DMS 273 treated with DMSO at 0.1 percent for 48 hours (cell line): ENCODE data around the gene B4GALT1.
"Not testable (repeated sequence)": the region's sequence is repeated elsewhere in the genome, so short reads cannot be mapped to it uniquely, and the experiment has no call there.

ENCODE experiments used
- DNase-seq: peaks from one replicate; lab custom pipeline; 2025; lab: John Stamatoyannopoulos, UW

B4GALT1 gene

DNA sequence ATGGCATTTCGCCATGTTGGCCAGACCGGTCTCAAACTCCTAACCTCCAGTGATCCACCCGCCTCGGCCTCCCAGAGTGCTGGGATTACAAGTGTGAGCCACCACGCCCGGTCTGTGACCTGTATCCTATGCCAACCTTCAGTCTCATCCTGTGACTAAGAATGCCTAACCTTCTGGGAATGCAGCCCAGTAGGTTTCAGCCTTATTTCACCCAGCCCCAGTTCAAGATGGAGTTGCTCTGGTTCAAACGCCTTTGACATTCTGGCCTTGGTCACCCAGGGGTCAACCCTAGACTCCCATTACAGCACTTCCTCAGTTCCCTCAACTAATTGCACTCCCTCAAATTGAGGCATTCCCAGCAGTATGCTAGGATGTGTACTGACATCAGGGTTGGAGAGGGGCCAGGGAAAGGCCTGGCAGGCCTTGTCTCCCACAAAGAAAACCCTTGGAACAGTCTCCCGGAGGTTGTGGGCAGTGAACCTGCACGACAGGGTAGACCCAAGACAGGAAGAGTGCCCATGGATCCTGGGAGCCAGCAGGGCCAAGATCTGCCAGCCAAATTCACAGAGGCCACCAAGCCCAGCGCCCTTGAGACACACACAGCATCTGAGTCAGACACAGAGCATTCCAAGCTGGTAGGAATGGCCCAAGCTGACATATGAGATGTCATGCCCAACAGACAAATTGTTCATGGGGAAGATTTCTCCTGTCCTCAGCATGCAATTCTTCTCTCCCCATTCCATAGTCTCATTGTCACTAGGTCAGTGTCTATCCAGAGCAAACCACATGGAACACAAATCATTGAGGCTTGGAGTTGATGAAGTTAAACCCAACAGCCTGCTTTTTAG, 65.8 kb downstream of the B4GALT1 start:
- no peak for DNase-seq

DNA sequence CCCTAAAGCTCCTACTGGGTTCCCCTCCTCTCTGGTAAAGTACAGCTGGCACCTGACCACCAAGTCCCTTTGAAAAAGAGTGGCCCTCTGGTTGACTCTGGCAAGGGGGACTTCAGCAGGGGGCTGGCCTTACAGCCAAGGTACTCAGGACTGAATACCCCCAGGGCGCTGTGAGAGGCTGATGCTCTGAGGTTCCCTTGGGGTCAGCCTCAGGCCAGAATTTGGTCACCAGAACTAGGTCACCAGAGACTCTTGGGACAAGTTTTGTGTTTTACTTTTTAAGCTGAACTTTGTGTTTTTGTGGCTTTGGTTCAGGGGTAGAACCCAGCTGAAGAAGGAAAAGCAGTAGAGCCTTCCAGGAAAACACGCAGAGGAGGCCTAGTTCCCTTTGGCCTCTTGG, 67.4 kb downstream of the B4GALT1 start:
- DNase-seq, result no peak

DNA sequence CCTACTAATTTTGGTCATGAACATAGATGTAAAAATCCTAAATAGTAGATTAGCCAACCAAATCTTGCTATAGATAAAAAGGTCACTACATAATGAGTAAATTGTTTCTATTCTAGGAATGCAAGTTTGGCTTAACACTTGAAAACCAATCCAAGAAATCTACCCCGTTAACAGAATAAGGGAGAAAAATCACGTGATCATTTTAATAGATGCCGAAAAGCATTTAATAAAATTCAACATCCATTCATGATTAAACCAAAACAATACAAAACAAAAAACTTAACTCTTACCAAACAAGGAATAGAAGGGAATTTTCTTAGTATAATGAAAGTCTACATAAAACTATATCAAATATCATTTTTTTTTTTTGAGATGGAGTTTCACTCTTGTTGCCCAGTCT, 69.9 kb downstream of the B4GALT1 start:
- no peak for DNase-seq

DNA sequence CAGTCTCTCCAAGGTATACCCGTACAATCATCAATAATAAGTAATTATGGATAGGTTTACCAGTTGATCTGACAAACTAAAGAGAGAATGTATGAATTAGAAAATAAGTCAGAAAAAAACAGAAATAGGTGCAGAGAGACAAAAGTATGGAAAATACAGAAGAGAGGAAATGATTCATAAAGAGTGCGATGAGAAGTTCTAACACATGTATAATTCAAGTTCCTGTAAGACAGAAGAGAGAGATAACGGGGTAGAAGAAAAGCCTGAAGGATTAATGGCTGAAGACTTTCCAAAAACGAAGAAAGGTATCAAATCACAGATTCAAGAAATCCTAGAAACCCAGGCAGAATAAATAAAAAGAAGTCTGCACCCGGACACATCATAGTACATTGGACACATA, 74.5 kb downstream of the B4GALT1 start:
- no peak for DNase-seq

DNA sequence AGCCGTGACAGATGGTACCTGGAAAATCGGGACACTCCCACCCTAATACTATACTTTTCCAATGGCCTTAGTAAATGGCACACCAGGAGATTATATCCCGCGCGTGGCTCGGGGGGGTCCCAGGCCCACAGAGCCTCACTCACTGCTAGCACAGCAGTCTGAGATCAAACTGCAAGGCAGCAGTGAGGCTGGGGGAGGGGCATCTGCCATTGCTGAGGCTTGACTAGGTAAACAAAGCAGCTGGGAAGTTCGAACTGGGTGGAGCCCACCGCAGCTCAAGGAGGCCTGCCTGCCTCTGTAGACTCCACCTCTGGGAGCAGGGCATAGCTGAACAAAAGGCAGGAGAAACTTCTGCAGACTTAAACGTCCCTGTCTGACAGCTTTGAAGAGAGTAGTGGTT, 81.5 kb downstream of the B4GALT1 start:
- DNase-seq, result not testable (repeated sequence)

DNA sequence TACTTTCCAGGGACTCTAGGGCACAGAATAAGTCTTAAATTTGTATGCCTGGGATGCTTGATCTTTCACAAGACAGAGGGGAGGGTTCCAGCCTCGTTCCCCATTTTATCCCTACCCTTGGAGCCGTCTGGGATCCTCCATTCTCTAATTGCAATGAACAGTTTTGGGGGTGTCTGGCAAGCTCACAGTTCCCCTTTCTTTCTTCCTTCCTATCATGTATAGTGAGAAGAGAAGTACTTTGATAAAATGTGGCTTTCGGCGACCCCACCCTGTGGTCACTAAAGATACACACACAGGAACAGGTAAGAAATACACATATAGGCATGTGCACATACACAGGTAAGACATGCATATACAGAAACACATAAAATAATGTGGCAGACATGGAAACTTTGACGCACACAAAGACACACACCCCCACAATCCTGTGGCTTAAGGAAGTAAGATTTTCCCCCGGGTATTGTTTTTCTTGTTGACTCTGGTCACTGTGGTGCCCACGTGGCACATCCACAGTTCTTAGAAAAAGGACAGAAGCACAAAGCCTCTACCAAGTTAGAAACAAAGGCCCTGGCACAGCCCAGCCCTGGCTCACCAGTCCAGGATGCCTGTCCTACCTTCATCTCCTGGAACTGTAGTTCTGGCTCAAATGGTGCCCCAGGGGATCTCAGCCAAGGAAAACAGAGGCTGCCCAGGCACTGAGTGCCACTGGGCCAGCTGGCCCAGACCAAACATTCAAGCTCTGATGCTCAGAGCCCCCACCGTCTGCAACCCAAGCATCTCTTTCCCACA, 84.4 kb downstream of the B4GALT1 start:
- DNase-seq, result no peak

DNA sequence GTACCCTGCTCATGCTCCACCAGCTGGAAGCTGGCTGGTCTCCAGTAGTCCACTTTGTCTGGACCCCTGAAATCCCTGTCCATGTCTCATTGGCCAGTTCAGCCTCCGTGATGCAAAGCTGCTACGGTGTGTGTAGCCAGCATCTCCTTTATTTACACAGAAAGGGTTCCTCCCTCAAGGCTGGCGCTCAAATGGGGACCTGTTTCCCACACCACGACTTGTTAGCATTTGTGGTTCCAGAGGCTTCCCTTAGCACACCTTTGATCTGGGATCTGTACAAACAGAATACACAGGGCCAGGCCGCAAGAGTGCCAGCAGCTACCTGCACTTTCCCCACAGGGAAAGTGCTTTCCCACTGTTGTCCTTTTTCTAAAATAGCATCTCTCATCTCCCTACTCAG, 85.0 kb downstream of the B4GALT1 start:
- no peak for DNase-seq

DNA sequence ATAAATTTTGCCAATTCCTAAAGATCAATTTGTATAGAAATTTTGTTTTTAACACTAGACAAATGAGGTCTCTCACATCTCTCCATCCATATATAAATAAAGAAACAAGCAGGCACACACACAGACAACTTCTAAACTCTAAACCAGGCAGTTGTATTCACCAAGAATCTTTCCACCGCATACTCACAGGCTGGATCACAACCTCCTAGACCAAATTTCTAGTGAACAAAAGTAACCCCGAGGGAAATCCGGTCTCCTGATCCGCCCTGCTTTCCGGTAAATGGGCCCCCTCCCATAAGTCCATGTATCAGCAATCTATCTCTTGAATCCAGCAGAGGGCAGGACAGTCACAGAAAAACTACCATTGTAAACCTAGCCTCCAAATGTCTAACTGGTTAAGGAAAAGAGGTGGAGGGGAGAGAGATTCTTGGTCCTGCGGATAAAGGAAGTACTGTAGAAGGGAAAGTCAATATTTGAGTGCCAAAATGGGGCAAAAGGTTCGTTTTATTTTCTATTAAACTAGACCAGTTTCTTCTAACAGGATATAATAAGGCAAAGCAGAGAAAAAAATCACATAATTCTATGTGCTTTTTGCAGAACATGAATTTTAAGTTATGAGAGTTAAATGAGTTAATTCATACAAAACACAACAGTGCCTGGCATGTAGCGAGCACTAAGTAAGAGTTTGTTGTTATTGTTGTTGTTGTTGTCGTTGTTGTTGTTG, 85.8 kb downstream of the B4GALT1 start:
- DNase-seq, result peak; percentile 91

DNA sequence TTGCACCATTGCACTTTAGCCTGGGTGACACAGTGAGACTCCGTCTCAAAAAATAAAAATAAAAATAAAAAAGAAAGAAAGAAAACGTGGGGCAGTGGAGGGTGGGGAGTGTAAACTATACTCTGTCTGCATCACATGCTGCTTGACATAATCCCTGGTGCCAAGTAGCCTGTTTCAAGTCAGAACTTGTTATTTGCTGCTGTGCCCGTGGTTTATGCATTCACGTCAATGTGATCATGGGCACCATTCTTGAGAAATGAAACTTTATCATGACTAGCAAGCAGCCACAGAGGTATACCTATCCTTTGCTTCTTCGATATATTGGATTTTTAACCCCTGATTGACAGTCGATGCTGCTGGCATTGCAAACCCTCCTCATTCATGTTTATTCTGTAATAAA, 86.6 kb downstream of the B4GALT1 start:
- DNase-seq, result no peak

DNA sequence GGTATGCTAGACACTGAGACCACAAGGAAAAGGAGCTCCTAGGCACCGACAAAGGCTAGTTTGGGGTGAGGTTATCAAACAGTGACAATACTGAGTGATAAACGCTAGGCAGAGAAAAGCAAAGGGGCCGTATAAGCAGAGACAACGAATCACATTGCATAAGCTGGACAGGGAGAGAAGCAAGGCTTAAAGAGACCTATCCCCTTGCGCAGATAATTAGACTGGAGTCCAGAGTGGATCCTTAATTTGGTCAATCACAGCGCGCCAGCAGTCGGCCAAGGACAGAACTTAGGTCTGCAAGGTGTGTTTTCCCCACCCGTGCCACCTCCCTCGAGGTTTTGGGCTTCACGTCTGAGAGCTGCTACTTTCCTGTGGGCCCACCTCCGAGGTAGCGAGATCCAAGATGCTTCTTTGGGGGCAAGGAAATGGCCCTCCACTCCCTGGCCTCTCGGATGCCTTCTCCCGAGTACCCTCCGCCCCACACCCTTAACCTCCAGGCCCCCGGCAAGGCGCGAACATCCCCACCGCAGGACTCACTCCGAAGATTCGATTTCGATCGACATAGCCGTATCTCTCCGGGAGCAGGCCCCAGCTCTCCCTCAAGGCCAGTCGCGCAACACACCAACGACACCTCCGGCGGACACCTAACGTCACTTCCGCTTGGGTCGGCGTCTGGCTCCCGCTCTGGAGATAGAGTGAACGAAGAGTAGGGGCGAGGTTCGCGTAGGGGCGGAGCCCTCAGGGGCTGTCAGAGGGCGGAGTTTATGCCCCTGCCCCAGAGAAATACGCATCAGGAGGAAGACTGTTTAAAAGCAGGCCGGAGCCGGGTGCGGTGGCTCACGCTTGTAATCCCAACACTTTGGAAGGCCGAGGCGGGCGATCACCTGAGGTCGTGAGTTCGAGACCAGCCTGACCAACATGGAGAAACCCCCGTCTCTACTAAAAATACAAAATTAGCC, 90.8 kb downstream of the B4GALT1 start, which contains the start of gene SMU1:
Gene SMU1, minus strand, starts transcription at position 629 of the 959 bp plus-strand sequence. Its CDS starts 66 bp downstream, at position 563.
- peak; percentile 96 for DNase-seq

DNA sequence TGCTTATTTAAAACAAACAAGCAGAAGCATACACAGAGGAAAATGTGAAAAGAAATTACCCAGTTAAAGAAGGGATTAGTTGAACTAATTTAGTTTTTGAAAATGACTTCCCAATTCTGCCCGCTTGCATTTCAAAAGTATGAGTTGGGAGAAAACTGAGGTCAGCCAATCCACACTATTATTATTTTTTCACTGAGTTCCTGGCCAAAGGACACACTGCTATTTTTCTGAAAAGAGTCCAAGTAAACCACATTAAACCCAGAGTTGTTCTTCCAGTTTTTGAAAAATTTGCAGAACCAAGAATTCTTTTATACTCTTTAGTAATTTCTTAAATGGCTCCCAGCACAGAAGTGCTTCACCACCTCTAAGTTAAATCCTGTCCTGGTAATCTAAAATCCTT, 98.1 kb downstream of the B4GALT1 start:
- DNase-seq, result no peak

DNA sequence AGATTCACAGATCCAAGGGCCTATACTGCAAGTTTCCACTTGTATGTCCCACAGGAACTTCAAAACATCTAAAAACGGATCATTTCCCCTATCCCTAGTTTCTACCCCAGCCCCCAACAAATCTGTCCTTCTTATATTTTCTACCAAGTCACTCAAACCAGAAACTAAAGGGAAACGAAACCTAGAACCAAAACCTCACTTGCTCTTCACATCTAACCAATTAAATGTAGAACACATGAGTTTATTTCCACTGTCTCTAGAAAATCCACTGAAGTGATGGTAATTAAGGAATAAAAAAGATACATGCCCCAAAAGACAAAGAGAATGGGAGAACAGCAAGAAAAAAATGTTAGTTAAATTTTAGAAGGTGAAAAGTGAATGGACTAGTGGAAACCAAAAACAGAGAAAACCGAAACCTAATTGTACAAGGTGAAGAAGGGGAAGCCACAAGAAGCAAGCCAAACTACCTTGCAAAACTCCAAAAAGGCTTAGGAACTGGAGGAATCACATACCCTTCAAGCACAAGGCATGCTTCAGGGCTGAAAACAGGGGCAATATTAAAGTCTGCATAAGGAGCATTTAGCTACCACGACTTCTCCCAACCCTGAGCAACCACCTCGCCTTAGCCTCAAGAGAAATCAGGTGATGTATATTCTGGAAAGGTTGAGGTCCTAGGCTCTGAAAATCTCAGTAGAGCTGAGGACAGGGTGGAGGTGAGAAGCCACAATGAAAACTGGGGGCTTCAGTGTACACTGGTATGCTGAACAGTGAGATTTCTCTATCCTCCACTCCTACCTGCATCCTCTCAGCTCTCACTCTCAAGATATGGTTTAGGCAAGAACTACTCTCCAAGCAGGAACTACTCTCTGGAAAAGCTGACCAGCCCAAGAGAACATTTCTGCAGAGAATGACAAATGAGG, 101.7 kb downstream of the B4GALT1 start:
- DNase-seq, result no peak
